GM12801 (cell line): ENCODE data around the gene HPSE2.

Source experiments
- CTCF ChIP-seq: IDR thresholded peaks from one replicate; pipeline ENCODE4 v1.5.1; 2011; ENCODE audit warnings: control low read depth; ENCODE audit not compliant: insufficient read length; ENCODE audit errors: extremely low read depth

The HPSE2 gene

GRCh38 chr10:99203310-99203709 lies 32.3 kb downstream of the HPSE2 start:
- TF ChIP-seq CTCF = no peak

- no peak for TF ChIP-seq CTCF
Observed at GRCh38 chr10:99172950-99173349, 62.7 kb downstream of the HPSE2 start.

GRCh38 chr10:99172128-99172738 lies 63.4 kb downstream of the HPSE2 start:
- TF ChIP-seq CTCF = no peak

- no peak for TF ChIP-seq CTCF
Observed at GRCh38 chr10:99170116-99170675, 65.5 kb downstream of the HPSE2 start.

GRCh38 chr10:99161165-99161564 lies 74.5 kb downstream of the HPSE2 start:
- TF ChIP-seq CTCF = no peak

- no peak for TF ChIP-seq CTCF
Observed at GRCh38 chr10:99143651-99144050, 92.0 kb downstream of the HPSE2 start.

- TF ChIP-seq CTCF = no peak
Observed at GRCh38 chr10:99143011-99143410, 92.6 kb downstream of the HPSE2 start.
